SK-N-SH (cell line): Measurements from ENCODE around the gene POLD2. TPM values are rescaled to one million over a fixed set of nuclear protein-coding genes. Genes with fewer than 3 reads are reported as not detected.

Source experiments
- CTCF ChIA-PET: fragments of 300-600, 350-600 bp; formaldehyde crosslinking; extraction: SDS; loops from one replicate; lab custom pipeline; 2021; lab: Yijun Ruan, JAX
- POLR2A ChIA-PET: fragments of 350-600 bp; sonication (Branson Sonifier 250); formaldehyde crosslinking; extraction: SDS; loops from one replicate; lab custom pipeline; 2020; ENCODE audit warnings: antibody characterized with exemption, inconsistent platforms; lab: Yijun Ruan, JAX
- DNase-seq: peaks from one replicate; pipeline ENCODE4 v3.0.0; 2012
- H2AFZ ChIP-seq: fragments of 200-600 bp; sonication (generic); 2 replicates; pipeline ENCODE4 v1.8.1; 2016; ENCODE audit warnings: antibody characterized with exemption, mild to moderate bottlenecking, low read depth
- H3F3A ChIP-seq: fragments of 200-600 bp; sonication (generic); replicated peaks from 2 replicates; pipeline ENCODE3; 2016; ENCODE audit warnings: antibody characterized with exemption, mild to moderate bottlenecking; ENCODE audit not compliant: insufficient read depth
- H3K27ac ChIP-seq, 2 experiments: fragments of 200-500 bp in 1 of 2; fragments of 200-600 bp in 1 of 2; sonication (Bioruptor generic) in 1 of 2; sonication (generic), shearing (Covaris generic) in 1 of 2; 2 replicates each; pipeline versions ENCODE4 v1.5.1 to v1.6.1; 2014 to 2016; ENCODE audit warnings: low read depth in 2 of 2, inconsistent platforms in 1 of 2, low read length in 1 of 2, mild to moderate bottlenecking in 1 of 2, mixed read lengths in 1 of 2
- H3K27me3 ChIP-seq: fragments of 200-600 bp; sonication (generic), shearing (Covaris generic); 2 replicates; pipeline ENCODE4 v1.6.1; 2016; ENCODE audit warnings: mixed run types; ENCODE audit not compliant: insufficient read depth
- H3K36me3 ChIP-seq, 2 experiments: fragments of 200-500 bp in 1 of 2; fragments of 200-600 bp in 1 of 2; sonication (Bioruptor generic) in 1 of 2; sonication (generic) in 1 of 2; replicated peaks in 1 of 2; 2 replicates each; pipeline versions ENCODE3 to v1.5.1; 2014 to 2016; ENCODE audit warnings: low read length in 1 of 2, mild to moderate bottlenecking in 1 of 2; ENCODE audit not compliant: insufficient read depth in 2 of 2, control insufficient read depth in 1 of 2
- H3K4me1 ChIP-seq, 2 experiments: fragments of 200-500 bp in 1 of 2; fragments of 200-600 bp in 1 of 2; sonication (Bioruptor generic) in 1 of 2; sonication (generic), shearing (Covaris generic) in 1 of 2; 2 replicates each; pipeline versions ENCODE4 v1.5.1 to v1.6.1; 2014 to 2016; ENCODE audit warnings: low read depth in 1 of 2, low read length in 1 of 2, mixed run types in 1 of 2; ENCODE audit not compliant: insufficient read depth in 2 of 2, control insufficient read depth in 1 of 2
- H3K4me2 ChIP-seq: fragments of 200-600 bp; sonication (generic), shearing (Covaris generic); 2 replicates; pipeline ENCODE4 v1.6.1; 2017; ENCODE audit warnings: mixed run types
- H3K4me3 ChIP-seq, 2 experiments: fragments of 200-500 bp in 1 of 2; fragments of 200-600 bp in 1 of 2; sonication (Bioruptor generic) in 1 of 2; sonication (generic), shearing (Covaris generic) in 1 of 2; 2 replicates each; pipeline versions ENCODE4 v1.5.1 to v1.8.1; 2014 to 2016; ENCODE audit warnings: low read depth in 2 of 2, inconsistent platforms in 1 of 2, low read length in 1 of 2, mild to moderate bottlenecking in 1 of 2, mixed read lengths in 1 of 2, moderate library complexity in 1 of 2
- H3K79me2 ChIP-seq: fragments of 200-600 bp; sonication (generic); 2 replicates; pipeline ENCODE4 v1.8.1; 2017; ENCODE audit warnings: mild to moderate bottlenecking; ENCODE audit not compliant: insufficient read depth
- H3K9ac ChIP-seq: fragments of 200-600 bp; sonication (generic); 2 replicates; pipeline ENCODE4 v1.6.1; 2017; ENCODE audit warnings: mixed run types
- H3K9me2 ChIP-seq: fragments of 200-600 bp; sonication (generic); 2 replicates; pipeline ENCODE4 v1.6.1; 2017; ENCODE audit warnings: mixed run types
- H3K9me3 ChIP-seq: fragments of 200-600 bp; sonication (generic); 2 replicates; pipeline ENCODE4 v1.6.1; 2017; ENCODE audit warnings: mixed run types, mild to moderate bottlenecking, moderate library complexity
- H4K20me1 ChIP-seq: fragments of 200-600 bp; sonication (generic); 2 replicates; pipeline ENCODE4 v1.6.1; 2017; ENCODE audit warnings: mild to moderate bottlenecking, mixed run types; ENCODE audit not compliant: insufficient read depth
- CTCF ChIP-seq: fragments of 200-600 bp; sonication (generic); IDR thresholded peaks from 2 replicates; pipeline ENCODE4 v1.6.1; 2017; ENCODE audit warnings: antibody characterized with exemption, mild to moderate bottlenecking, moderate library complexity
- FOSL2 ChIP-seq: IDR thresholded peaks from 2 replicates; pipeline ENCODE4 v1.4.0; 2012; ENCODE audit warnings: low read depth, mild to moderate bottlenecking, moderate library complexity, borderline replicate concordance
- FOXJ3 ChIP-seq: sonication (generic); formaldehyde crosslinking; IDR thresholded peaks from 2 replicates; pipeline ENCODE4 v1.5.1; 2020; ENCODE audit warnings: mild to moderate bottlenecking, missing genetic modification reagents
- FOXM1 ChIP-seq: IDR thresholded peaks from 2 replicates; pipeline ENCODE4 v1.4.0; 2012; ENCODE audit warnings: low read depth, mild to moderate bottlenecking
- GABPA ChIP-seq: IDR thresholded peaks from 2 replicates; pipeline ENCODE4 v1.4.0; 2012; ENCODE audit warnings: low read depth, mild to moderate bottlenecking
- JUND ChIP-seq: IDR thresholded peaks from 2 replicates; pipeline ENCODE4 v1.4.0; 2012
- MAX ChIP-seq: IDR thresholded peaks from 2 replicates; pipeline ENCODE4 v1.4.0; 2012; ENCODE audit warnings: low read depth
- MXI1 ChIP-seq: IDR thresholded peaks from 2 replicates; pipeline ENCODE4 v1.6.1; 2012; ENCODE audit warnings: mild to moderate bottlenecking, low read depth, low read length, improper control_type of control experiment
- NFIC ChIP-seq: IDR thresholded peaks from 2 replicates; pipeline ENCODE4 v1.4.0; 2012; ENCODE audit warnings: borderline replicate concordance
- NRF1 ChIP-seq: IDR thresholded peaks from 2 replicates; pipeline ENCODE4 v1.6.1; 2012; ENCODE audit warnings: low read depth, mild to moderate bottlenecking, low read length
- PBX3 ChIP-seq: IDR thresholded peaks from 2 replicates; pipeline ENCODE4; 2012
- RXRA ChIP-seq: IDR thresholded peaks from 2 replicates; pipeline ENCODE4 v1.4.0; 2012; ENCODE audit warnings: low read depth, mild to moderate bottlenecking, borderline replicate concordance
- SMC3 ChIP-seq: IDR thresholded peaks from 2 replicates; pipeline ENCODE4 v1.6.1; 2012; ENCODE audit warnings: low read depth, low read length, improper control_type of control experiment
- TEAD4 ChIP-seq: IDR thresholded peaks from 2 replicates; pipeline ENCODE4 v1.4.0; 2012; ENCODE audit warnings: mild to moderate bottlenecking, borderline replicate concordance; ENCODE audit not compliant: insufficient read depth
- USF1 ChIP-seq: IDR thresholded peaks from 2 replicates; pipeline ENCODE4 v1.4.0; 2012; ENCODE audit warnings: low read depth, borderline replicate concordance
- WGBS: methylation state at CpG from one replicate; pipeline ENCODE4 v1.1.6; 2017; ENCODE audit warnings: low lambda C conversion rate; 5-methylcytosine and 5-hydroxymethylcytosine counted together
- polyA plus RNA-seq, 3 experiments: library from polyadenylated mRNA; depleted of rRNA; stranded (reverse); fragments of >200 nt; gene quantifications; 2 replicates each; pipeline ENCODE4 v1.2.3, GENCODE V29; 2012

POLD2 gene
- polyA plus RNA-seq, 1 of the 3 experiments (the other 2 are of a cell fraction): 194 TPM

- 92% methylated on average over 32 of the region's 33 CpGs for WGBS
- Histone ChIP-seq H3K4me2 (no peak overlapping the region), H3K79me2 (no peaks in the 10 kb centered on the region), H3K4me1 (peaks cover 0 to 18% of the 10 kb centered on the region in 2 experiments; a peak in 1 of 4 replicates), H3F3A (peaks cover 8% of the 10 kb centered on the region), H2AFZ (no peak overlapping the region), H3K9me3 (no peaks in the 10 kb centered on the region), H4K20me1 (no peaks in the 10 kb centered on the region), H3K27ac (no peak overlapping the region), H3K4me3 (no peak overlapping the region), H3K36me3 (no peaks in the 10 kb centered on the region), H3K27me3 (no peaks in the 10 kb centered on the region), H3K9me2 (no peaks in the 10 kb centered on the region), H3K9ac (no peak overlapping the region)
- TF ChIP-seq NRF1: no peak
- TF ChIP-seq FOSL2: no peak
- TF ChIP-seq CTCF: no peak
- no peak for TF ChIP-seq RXRA
- TF ChIP-seq SMC3: no peak
- no peak for TF ChIP-seq FOXJ3
- ChIA-PET CTCF (interaction anchor here (0.6 to 3.2 kb wide), 5 partner anchors 16 to 75 kb away, joined by 3 to 15 read pairs (median 5); no protein-coding TSS in a partner anchor), POLR2A (interaction anchor here (1.6 kb wide), 1 partner anchor 23 kb away, joined by 4 read pairs; the partner anchor contains the start of gene POLD2)
- peak; percentile 55 for DNase-seq
Observed at GRCh38 chr7:44147026-44147991, 24.0 kb upstream of the POLD2 start.

- WGBS: 59% methylated on average over 58 of the region's 65 CpGs
- DNase-seq: peak; percentile 99
- Histone ChIP-seq H3K9ac (no peak overlapping the region; the same call in 1 of the 2 replicates), H3K4me2 (peak overlapping the region; percentile 80), H3F3A (peaks cover 8% of the 10 kb centered on the region), H3K4me1 (peaks cover 0 to 18% of the 10 kb centered on the region in 2 experiments; a peak in 1 of 4 replicates), H4K20me1 (no peaks in the 10 kb centered on the region), H3K27me3 (no peaks in the 10 kb centered on the region), H3K36me3 (no peaks in the 10 kb centered on the region), H2AFZ (peak overlapping the region; percentile 81; the same call in 1 of the 2 replicates), H3K9me3 (no peaks in the 10 kb centered on the region), H3K79me2 (no peaks in the 10 kb centered on the region), H3K9me2 (no peaks in the 10 kb centered on the region), H3K27ac (no peak overlapping the region), H3K4me3 (peak overlapping the region; percentile 51 to 59)
- ChIA-PET CTCF (interaction anchor here (1.2 to 3.2 kb wide), 4 partner anchors 15 to 74 kb away, joined by 4 to 15 read pairs (median 7); no protein-coding TSS in a partner anchor), POLR2A (interaction anchor here (0.5 to 1.6 kb wide), 2 partner anchors 22 to 526 kb away, joined by 4 read pairs; partner anchors contain the start of gene POLD2)
- no peak for TF ChIP-seq TEAD4
- no peak for TF ChIP-seq MAX
- no peak for TF ChIP-seq USF1
- no peak for TF ChIP-seq PBX3
- TF ChIP-seq GABPA: no peak
- no peak for TF ChIP-seq JUND
- TF ChIP-seq CTCF: no peak
- TF ChIP-seq NFIC: no peak
- TF ChIP-seq FOXM1: no peak
- no peak for TF ChIP-seq MXI1
Observed at GRCh38 chr7:44145969-44146911, 22.9 kb upstream of the POLD2 start.
